Stimulated activated CD8-positive, alpha-beta memory T cell treated with anti-CD3 and anti-CD28 coated beads, Interleukin-15, amount 100 ng/mL, for 1 hour (primary cell): ENCODE results near the gene KIFBP.
"Not testable (repeated sequence)": the region's sequence is repeated elsewhere in the genome, so short reads cannot be mapped to it uniquely, and the experiment has no call there.

Experiments
- DNase-seq: peaks from one replicate; pipeline ENCODE4 v3.0.0-alpha.2; 2020; ENCODE audit warnings: low read depth

KIFBP gene

GRCh38 chr10:68997211-68997610 lies 8.6 kb downstream of the KIFBP start:
- no peak for DNase-seq

GRCh38 chr10:69004821-69005220 lies 16.2 kb downstream of the KIFBP start:
- no peak for DNase-seq

GRCh38 chr10:69005704-69006485 lies 17.3 kb downstream of the KIFBP start:
- DNase-seq = no peak

DNA sequence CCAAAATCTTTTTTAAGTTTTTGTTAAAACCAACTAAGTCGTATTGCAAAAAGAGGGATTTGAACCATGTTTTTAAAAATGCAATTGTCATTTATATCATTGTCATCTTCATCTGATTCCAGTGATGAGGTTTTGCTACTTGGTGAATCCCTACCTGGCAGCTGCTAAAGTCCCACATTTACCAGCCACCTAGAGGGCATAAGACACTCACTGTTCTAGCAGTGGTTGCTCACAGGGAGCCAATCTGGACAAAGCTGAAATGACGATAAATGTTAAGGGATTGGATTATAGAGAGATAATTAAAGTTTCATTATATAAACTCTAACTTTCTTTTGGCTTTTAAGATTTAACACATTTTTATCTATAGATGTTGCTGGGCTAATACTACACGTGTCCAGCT lies 18.7 kb downstream of the KIFBP start:
- no peak for DNase-seq

GRCh38 chr10:69009360-69009759 lies 20.8 kb downstream of the KIFBP start:
- no peak for DNase-seq

GRCh38 chr10:69010151-69010640 lies 21.6 kb downstream of the KIFBP start:
- no peak for DNase-seq

- DNase-seq = not testable (repeated sequence)
These were observed 24.2 kb downstream of the KIFBP start for GRCh38 chr10:69012778-69013177.

- no peak for DNase-seq
These were observed 25.6 kb downstream of the KIFBP start for GRCh38 chr10:69014171-69014570.

DNA sequence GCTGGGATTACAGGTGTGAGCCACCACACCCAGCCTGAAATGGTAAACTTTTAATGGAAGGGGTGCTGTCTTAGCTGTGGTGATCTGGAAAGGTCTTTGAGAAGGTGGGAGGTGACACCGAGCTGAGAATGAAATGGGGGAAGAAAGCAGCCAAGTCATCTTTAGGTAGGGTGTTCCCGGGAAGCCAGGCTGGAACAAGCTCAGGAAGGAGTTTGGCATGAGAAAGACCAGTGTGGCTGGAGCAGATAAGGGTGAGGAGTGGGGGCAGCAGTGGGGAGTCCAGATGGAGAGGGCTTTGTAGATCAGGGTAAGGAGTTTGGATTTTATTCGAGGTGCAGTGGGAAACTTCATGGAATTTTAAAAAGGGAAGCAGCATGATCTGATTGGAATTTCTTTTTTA lies 30.0 kb downstream of the KIFBP start:
- no peak for DNase-seq

DNA sequence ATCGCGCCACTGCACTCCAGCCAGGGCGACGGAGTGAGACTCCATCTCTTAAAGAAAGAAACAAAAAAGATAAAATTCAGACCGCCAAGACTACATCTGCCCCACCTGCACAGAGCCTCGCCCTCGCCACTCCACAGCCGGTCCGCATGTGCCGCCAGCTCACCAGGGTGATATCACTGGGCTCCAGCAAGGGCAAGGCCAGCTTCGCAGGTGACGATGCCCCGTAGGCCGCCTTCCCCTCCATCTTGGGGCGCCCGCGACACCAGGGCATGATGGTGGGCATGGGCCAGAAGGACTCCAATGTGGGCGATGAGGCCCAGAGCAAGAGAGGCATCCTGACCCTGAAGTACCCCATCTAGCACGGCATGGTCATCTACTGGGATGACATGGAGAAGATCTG lies 34.0 kb downstream of the KIFBP start:
- no peak for DNase-seq

GRCh38 chr10:69025370-69025896 lies 36.8 kb downstream of the KIFBP start:
- no peak for DNase-seq

DNA sequence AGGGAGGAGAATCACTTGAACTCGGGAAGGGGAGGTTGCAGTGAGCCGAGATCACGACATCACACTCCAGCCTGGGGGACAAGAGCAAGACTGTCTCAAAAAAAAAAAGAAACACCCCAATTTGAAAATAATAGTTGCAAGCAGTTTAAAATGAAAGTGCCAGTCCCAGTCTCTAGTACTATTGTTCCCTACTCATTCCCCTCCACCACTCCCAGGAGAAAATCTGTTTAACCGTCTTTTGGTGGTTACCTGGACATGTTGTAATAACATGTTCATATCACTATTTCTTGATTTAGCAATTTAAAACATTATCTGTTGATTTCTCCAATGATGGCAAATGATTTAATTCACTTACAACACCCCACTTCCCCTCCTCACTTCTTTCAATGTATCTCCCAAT lies 44.7 kb downstream of the KIFBP start:
- DNase-seq = no peak

DNA sequence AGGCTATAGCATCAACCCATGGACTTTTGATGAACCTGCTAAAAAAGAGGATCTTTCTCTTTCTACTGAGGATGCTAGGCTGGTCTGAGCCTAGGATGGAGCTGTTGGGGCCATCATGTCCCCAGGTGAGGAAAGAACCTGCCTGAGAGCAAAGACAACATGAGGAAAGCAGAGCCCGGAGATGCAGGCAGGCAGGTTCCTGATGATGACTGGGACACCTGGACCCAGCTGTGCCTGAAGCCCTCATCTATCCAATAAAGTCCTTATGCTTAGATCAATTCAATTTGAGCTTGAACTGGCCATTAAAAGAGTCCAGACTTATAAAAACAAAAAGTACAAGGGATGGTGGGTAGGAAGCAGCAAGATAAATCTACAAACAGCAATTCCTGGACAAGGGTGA lies 48.9 kb downstream of the KIFBP start:
- no peak for DNase-seq

- not testable (repeated sequence) for DNase-seq
These were observed 52.3 kb downstream of the KIFBP start for GRCh38 chr10:69040904-69041303.

- DNase-seq = no peak
These were observed 53.8 kb downstream of the KIFBP start for GRCh38 chr10:69042417-69042816.

GRCh38 chr10:69042838-69043237 lies 54.2 kb downstream of the KIFBP start:
- no peak for DNase-seq

GRCh38 chr10:69043931-69044531 lies 55.4 kb downstream of the KIFBP start:
- DNase-seq = no peak

- no peak for DNase-seq
These were observed 55.9 kb downstream of the KIFBP start for GRCh38 chr10:69044546-69044945.

GRCh38 chr10:69045441-69046300 lies 57.1 kb downstream of the KIFBP start:
- DNase-seq = no peak

GRCh38 chr10:69047111-69047832 lies 58.7 kb downstream of the KIFBP start:
- no peak for DNase-seq

DNA sequence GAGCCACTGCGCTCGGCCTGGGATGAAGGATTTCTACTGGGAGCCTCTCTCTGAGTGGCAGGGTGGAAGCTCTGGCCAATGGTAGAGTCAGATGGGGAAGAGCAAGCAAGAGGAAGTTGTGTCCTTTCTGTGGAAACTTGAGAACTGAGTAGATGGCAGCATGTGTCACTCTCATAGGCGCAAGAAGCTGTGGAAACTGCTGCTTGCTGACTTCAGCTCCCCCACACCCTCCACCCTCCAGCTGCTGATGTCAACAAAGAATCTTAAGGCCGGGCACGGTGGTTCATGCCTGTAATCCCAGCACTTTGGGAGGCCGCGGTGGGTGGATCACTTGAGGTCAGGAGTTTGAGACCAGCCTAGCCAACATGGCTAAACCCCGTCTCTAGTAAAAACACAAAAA lies 59.5 kb downstream of the KIFBP start:
- no peak for DNase-seq

GRCh38 chr10:69049566-69049961 lies 61.0 kb downstream of the KIFBP start:
- DNase-seq = no peak
